GM19328 (cell line): Measurements from ENCODE around the gene FLYWCH1.

Experiments
- ATAC-seq: cut with Tn5 transposase; IDR thresholded peaks from one replicate; pipeline ENCODE4 v1.9.1; 2021; ENCODE audit warnings: mild to moderate bottlenecking, moderate library complexity; ENCODE audit not compliant: unreplicated experiment

Gene FLYWCH1

DNA sequence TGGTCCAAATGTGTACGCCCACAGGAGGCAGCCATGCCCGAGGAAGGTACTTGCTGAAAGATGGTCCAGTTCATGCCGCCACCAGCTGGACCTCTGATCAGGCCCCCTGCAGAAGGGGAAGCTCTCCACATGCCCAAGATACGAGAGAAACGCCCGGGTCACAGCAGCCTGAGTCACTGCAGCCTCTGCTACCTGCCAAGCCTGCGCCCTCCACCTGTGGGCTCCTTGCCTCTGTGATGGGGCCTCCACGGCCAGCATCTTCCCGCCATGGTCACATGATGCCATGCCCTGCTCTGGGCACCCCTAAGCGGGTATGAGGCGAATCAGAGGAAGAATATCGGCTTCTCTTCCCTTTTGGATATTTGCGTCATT lies 38.6 kb downstream of the FLYWCH1 start:
- ATAC-seq, result no peak

GRCh38 chr16:2950773-2951172 lies 39.0 kb downstream of the FLYWCH1 start:
- no peak for ATAC-seq

DNA sequence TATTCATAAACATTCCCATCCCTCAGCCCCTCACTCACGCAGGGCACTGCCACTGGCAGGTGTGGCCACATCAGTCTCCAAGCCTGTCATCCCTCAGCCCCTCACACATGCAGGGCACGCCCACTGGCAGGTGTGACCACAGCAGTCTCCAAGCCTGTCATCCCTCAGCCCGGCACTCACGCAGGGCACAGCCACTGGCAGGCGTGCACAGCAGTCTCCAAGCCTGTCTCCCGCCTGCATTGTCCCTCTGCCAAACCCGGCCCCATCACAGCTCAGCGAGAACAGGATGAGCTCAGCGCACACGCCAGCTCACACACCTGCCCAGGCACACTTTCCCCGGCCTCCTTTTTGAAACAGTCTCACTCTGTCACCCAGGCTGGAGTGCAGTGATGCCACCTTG lies 40.9 kb downstream of the FLYWCH1 start:
- ATAC-seq, result no peak

GRCh38 chr16:2953706-2954627 lies 42.2 kb downstream of the FLYWCH1 start:
- ATAC-seq, result no peak

GRCh38 chr16:2954656-2955381 lies 43.1 kb downstream of the FLYWCH1 start:
- ATAC-seq, result no peak

- no peak for ATAC-seq
Observed at GRCh38 chr16:2955438-2955778, 43.7 kb downstream of the FLYWCH1 start.

DNA sequence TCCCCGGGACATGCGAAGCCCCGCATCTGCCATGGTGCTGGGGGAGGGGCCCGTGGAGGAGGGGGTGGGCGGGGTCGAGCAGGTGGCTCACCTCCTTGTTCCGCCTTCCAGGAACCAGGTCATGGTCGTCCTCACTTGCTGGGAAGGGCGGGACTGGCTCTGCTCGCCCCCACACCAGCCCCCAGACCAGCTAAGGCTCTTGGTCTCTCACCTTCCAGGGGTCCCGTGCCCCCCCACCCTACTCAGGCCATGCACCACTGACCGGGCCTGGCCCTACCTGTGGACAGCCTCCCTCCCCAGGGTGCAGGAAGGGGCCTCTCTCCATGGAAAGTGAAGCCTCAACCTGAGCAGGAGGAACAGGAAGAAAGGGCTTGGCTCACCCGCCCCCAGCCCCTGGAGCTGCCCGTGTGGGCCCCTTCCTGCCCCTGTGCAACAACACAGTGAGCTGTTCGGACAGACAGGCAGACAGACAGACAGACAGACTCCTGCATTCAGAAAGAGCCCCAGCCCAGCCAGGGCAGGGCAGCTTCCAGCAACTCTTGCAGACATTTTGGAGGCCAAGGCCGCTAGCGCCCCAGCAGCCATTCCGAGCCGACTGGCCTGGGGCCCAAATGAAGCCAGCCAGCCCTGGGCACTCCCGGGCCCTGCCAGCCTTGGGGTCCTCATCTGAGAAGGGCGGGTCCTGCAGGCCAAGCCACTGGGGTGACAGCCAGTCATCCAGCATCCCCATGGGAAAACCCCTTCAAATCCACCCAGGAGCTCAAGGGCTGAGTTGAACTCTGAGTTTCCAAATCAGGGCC lies 44.2 kb downstream of the FLYWCH1 start:
- no peak for ATAC-seq

GRCh38 chr16:2956579-2956956 lies 44.8 kb downstream of the FLYWCH1 start:
- no peak for ATAC-seq

DNA sequence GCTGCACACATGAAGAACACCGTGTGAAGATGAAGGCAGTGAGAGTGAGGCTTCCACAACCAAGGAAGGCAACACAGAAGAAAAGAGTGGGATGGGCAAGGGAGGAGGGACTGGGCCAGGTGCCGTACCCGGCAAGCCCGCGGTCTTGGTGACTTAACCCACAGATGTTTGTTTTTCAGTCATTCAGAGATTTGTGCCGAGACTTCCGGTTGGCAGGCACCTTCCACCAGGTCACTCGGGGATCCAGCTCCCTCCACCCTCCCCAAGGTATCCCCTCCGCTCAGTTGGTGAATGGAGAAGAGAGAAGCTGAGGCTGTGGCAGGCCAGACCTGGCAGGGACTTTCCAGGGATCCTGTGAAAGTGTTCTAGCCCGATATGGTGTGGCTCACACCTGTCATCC lies 47.5 kb downstream of the FLYWCH1 start:
- no peak for ATAC-seq

- ATAC-seq, result no peak
Observed at GRCh38 chr16:2960183-2961010, 48.7 kb downstream of the FLYWCH1 start.

- ATAC-seq, result no peak
Observed at GRCh38 chr16:2962334-2963073, 50.8 kb downstream of the FLYWCH1 start.

GRCh38 chr16:2963074-2963722 lies 51.5 kb downstream of the FLYWCH1 start:
- ATAC-seq, result no peak

- no peak for ATAC-seq
Observed at GRCh38 chr16:2963723-2964474, 52.2 kb downstream of the FLYWCH1 start, which contains the start of gene KREMEN2. Gene KREMEN2 (plus strand): TSS chr16:2964275. CDS start chr16:2964521, 246 bp downstream.

GRCh38 chr16:2964475-2965336 lies 53.0 kb downstream of the FLYWCH1 start:
- no peak for ATAC-seq

GRCh38 chr16:2966043-2966807 lies 54.5 kb downstream of the FLYWCH1 start:
- ATAC-seq, result no peak

GRCh38 chr16:2966808-2967191 lies 55.1 kb downstream of the FLYWCH1 start:
- ATAC-seq, result no peak

DNA sequence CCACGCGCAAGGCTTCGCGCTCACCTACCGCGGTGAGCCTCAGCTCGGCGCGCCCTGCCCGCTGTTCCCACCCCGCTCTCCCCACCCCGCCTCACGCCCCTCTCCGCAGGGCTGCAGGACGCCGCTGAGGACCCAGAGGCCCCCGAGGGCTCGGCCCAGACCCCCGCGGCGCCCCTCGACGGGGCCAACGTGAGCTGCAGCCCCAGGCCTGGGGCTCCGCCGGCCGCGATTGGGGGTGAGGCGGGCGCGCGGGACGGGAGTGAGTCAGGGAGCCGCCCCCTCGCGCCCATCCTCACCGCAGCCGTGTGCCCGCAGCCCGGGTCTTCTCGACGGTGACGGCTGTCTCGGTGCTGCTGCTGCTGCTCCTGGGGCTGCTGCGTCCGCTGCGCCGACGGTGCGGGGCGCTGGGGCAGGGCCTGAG lies 55.5 kb downstream of the FLYWCH1 start:
- no peak for ATAC-seq
